ENCODE measurements around the gene CNTNAP4.

The CNTNAP4 gene

GRCh38 chr16:76276745-76277438 is at the start of gene CNTNAP4:
Gene CNTNAP4, plus strand, starts transcription at chr16:76277401. Its CDS starts 262 bp downstream, at chr16:76277663.
- no peak for DNase-seq (ENCODE audit: low spot score)

DNA sequence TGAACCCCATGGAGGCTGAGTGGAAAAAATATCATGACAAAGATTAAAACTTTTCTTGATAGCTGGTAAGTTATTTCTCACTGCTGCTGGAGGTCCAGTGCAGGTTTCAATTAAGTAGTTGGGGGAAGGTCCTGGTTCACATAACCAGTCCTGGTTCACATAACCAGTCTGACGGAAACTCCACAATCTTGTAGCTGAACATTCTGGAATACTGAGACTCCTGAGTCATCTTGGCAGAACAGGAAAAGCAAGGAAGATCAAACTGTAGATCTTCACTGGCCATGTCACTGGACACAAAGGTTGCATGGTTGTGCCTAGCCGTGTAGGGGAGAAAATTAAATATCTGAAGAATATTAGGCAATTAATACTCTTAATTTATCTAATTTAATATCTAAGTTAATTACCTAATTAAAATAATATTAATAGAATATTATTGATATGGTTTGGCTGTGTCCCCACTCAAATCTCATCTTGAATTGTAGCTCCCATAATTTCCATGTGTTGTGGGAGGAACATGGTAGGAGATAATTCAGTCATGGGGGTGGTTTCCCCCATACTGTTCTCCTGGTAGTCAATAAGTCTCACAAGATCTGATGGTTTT is 48.6 kb upstream of the CNTNAP4 start:
- DNase-seq (ENCODE audit: low spot score) = no peak

DNA sequence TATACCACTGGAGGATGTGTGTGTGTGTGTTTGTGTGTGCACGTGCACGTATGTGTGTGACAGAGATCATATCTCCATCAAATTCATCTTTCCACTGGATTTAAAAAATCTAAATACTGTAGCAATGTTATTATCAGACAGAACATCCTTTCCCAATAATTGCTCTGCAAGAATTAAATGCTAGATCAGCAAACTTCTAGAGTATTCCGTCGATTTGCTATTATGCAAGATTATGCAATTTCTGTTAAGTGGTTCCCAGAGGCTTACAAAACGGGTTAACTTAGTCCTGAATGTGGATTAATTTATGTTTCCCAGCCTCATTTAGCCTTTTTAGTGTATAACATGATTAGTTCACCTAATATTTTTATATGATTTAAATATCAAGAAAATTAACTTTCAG is 44.5 kb upstream of the CNTNAP4 start:
- DNase-seq (ENCODE audit: low spot score) = no peak

DNA sequence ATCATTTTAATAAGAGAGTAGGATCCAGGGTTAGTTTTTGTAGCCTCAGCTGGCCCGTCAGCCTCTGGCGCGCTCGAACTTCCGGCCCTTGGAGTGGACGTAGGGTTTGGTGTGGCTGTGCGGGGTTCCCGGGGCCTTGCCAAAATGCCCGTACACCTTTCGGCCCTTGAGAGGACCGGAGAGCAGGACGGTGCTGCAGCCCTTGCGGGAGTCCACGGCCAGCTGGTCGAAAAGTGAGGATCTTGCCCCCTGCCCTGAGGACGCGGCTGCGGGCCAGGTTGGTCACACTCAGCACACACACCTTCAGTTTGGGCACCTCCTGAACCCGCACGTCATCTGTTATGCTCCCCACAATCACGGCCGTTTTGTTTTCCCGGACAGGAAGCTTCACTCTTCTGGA is 42.2 kb upstream of the CNTNAP4 start:
- DNase-seq (ENCODE audit: low spot score) = no peak

- no peak for DNase-seq (ENCODE audit: low spot score)
Measured at GRCh38 chr16:76235426-76235825, 41.8 kb upstream of the CNTNAP4 start.

- DNase-seq (ENCODE audit: low spot score) = no peak
Measured at GRCh38 chr16:76237471-76237870, 39.7 kb upstream of the CNTNAP4 start.

GRCh38 chr16:76241755-76242154 is 35.4 kb upstream of the CNTNAP4 start:
- no peak for DNase-seq (ENCODE audit: low spot score)

GRCh38 chr16:76243620-76244019 is 33.6 kb upstream of the CNTNAP4 start:
- DNase-seq (ENCODE audit: low spot score) = no peak

DNA sequence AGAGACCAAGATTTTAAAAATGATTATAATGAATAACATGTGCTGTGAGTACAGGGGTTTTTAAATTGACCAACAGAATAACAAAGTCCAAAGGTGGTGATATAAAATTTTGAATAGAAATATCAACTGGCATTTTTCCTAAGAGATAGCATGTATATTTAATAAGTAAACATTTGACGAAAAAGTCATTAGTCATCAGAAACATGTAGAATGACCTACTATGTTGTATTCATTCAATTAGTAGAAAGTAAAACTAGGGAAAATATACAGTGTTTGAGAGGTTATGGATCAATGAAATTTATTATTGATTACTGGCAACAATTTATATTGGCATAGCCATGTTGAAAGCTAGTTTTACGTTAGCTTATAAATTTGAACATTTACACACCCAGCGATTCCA is 30.6 kb upstream of the CNTNAP4 start:
- no peak for DNase-seq (ENCODE audit: low spot score)

DNA sequence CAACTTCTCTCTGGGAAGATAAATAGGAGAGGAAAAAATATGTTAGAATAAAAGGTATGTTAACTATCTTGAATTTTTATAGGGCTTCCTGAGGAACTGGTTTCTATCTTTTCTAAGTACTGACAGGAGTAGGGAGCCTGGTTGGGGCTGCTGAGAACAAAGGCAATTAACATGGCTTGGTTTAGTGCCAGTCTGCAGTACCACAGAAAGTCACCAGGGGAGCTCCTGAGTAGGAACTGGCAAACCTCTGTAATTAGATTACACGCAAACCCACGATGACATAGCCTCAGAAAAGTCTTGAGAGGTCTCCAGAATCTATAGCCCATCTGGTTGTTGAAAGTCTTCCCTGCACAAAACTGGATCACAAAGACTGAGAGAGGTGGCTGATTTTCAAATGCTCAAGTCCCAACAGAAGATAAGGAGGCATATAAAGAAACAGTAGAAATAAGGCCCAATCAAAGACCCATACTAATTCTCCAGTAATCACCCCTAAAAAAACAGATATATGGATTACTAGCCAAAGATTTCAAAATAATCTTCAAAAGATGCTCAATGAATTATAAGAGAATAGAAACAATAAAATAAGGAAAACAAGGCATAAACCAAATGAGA is 11.7 kb upstream of the CNTNAP4 start:
- DNase-seq (ENCODE audit: low spot score) = peak; percentile 44

GRCh38 chr16:76268824-76269223 is 8.4 kb upstream of the CNTNAP4 start:
- DNase-seq (ENCODE audit: low spot score) = no peak

GRCh38 chr16:76277460-76278030 is 344 bp downstream of the CNTNAP4 start:
- DNase-seq (ENCODE audit: low spot score) = no peak

DNA sequence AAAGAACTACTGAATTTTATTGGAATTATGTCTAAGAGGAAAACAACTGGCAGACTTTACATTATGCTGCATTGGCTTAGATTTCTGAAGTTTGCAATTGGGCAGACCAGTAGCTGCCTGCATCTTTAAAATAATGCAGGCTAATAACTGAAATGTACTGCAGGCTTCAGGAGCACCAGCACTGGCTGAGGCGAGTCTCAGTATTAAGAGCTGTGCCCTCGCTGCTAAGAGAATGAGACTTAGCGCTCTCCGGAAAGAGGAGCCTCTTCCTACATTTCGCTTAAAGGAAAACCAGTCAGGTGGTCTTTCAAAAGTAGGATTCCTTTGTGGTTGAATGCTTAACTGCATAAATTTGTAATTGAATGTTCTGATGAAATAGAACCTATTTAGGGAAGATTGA is 885 bp downstream of the CNTNAP4 start:
- no peak for DNase-seq (ENCODE audit: low spot score)

DNA sequence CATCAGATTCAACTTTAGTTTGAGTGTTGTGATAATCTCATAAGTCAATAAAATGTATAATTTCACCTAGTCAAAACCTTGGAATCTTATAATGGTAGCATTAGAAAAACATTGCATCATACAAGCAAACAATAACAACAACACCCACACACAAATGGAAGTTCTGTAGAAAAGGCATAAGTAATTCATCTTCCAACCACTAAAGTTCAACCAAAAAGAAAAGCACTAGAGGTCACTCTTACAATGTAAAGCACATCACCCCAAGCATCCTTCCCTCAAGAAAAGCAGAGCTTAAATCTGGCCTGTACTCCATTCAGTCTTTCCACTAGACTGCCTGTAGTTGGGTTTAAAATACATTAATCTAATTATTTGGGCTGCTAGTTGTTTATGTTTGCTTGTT is 1.8 kb downstream of the CNTNAP4 start:
- DNase-seq (ENCODE audit: low spot score) = no peak

- DNase-seq (ENCODE audit: low spot score) = no peak
Measured at GRCh38 chr16:76280421-76281215, 3.4 kb downstream of the CNTNAP4 start.

DNA sequence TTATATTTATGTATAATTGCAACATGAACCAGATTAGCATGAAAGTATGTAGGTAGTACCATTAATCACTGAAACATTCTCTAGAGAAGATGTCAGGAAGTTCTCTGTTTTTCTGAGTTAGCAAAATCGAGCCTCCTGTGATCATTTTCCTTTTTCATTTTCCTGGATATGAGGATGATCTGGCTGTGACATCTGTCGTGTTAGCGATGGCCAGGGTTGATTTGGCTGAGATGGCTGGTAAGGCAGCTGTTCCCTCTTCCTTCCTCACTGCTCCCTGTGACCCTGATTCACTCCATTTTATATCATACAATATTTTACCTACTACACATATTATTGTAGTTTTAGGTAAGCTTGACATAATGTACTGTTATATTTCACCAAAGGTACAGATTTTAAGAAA is 10.3 kb downstream of the CNTNAP4 start:
- no peak for DNase-seq (ENCODE audit: low spot score)

GRCh38 chr16:76292218-76292617 is 15.0 kb downstream of the CNTNAP4 start:
- no peak for DNase-seq (ENCODE audit: low spot score)

- no peak for DNase-seq (ENCODE audit: low spot score)
Measured at GRCh38 chr16:76293980-76294379, 16.8 kb downstream of the CNTNAP4 start.

- no peak for DNase-seq (ENCODE audit: low spot score)
Measured at GRCh38 chr16:76294396-76295214, 17.4 kb downstream of the CNTNAP4 start.

DNA sequence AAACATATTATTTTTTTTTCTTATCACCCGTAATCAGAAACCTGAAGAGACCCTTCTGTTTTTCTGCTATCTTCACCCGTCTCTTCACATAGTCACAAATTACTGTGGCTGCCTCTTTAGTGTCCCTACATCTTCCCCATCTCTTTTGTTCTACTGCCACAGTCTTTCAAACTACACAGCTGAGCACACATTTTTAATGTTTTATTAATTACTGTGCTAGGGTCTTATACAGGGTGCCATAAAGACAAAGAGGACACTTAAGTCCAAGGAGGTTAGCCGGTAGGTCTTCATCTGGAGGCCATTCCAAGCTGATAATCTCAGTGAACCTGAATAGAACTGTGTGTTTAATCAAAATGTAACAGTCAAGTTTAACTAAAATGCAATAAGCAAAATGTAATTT is 20.7 kb downstream of the CNTNAP4 start:
- no peak for DNase-seq (ENCODE audit: low spot score)

- no peak for DNase-seq (ENCODE audit: low spot score)
Measured at GRCh38 chr16:76303637-76304314, 26.6 kb downstream of the CNTNAP4 start.
